ENCODE measurements around the gene SPINT2.

The SPINT2 gene

DNA sequence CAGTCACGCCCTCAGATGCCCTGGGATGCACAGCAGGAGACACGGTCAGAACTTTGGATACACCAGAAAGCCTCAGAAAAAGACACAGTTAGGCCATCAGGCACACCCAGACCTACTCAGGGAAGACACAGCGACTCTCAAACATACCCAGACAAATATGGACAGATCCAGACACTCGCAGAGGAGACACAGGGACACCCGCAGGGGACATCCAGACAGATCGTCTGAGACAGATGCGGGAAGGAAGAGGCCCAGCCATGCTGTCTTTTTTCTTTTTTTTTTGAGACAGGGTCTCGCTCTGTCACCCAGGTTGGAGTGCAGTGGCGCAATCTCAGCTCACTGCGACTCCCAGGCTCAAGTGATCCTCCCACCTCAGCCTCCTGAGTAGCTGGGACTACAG is 45.2 kb upstream of the SPINT2 start:
- Histone ChIP-seq H2AFZ (ENCODE audit: low read length) (no peak overlapping the region), H3K4me1 (ENCODE audit: insufficient read depth, low read length, severe bottlenecking) (peaks cover 12% of the 10 kb centered on the region), H3K9me3 (ENCODE audit: low read length) (no peaks in the 10 kb centered on the region), H3K27ac (ENCODE audit: low read depth, low read length, poor library complexity, severe bottlenecking) (no peak overlapping the region), H3K4me3 (ENCODE audit: low read depth, low read length, poor library complexity, severe bottlenecking) (no peak overlapping the region), H4K20me1 (ENCODE audit: insufficient read depth, low read length) (no peaks in the 10 kb centered on the region), H3K79me2 (ENCODE audit: insufficient read depth, low read length) (no peaks in the 10 kb centered on the region), H3K27me3 (ENCODE audit: insufficient read depth, low read length) (no peaks in the 10 kb centered on the region), H3K9me2 (ENCODE audit: low read depth, low read length) (no peaks in the 10 kb centered on the region), H3K36me3 (ENCODE audit: insufficient read depth, low read length) (no peaks in the 10 kb centered on the region), H3K4me2 (ENCODE audit: low read length) (no peak overlapping the region), H3K9ac (ENCODE audit: low read length) (no peak overlapping the region), H3F3A (ENCODE audit: insufficient read depth, low read length) (no peaks in the 10 kb centered on the region)
- no peak for TF ChIP-seq EZH2 (IDR thresholded peaks at IDR 0.05; ENCODE audit: borderline replicate concordance, low read length)
- TF ChIP-seq, protein P1, sequence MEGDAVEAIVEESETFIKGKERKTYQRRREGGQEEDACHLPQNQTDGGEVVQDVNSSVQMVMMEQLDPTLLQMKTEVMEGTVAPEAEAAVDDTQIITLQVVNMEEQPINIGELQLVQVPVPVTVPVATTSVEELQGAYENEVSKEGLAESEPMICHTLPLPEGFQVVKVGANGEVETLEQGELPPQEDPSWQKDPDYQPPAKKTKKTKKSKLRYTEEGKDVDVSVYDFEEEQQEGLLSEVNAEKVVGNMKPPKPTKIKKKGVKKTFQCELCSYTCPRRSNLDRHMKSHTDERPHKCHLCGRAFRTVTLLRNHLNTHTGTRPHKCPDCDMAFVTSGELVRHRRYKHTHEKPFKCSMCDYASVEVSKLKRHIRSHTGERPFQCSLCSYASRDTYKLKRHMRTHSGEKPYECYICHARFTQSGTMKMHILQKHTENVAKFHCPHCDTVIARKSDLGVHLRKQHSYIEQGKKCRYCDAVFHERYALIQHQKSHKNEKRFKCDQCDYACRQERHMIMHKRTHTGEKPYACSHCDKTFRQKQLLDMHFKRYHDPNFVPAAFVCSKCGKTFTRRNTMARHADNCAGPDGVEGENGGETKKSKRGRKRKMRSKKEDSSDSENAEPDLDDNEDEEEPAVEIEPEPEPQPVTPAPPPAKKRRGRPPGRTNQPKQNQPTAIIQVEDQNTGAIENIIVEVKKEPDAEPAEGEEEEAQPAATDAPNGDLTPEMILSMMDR (IDR thresholded peaks at IDR 0.05; ENCODE audit: low read length), result no peak

DNA sequence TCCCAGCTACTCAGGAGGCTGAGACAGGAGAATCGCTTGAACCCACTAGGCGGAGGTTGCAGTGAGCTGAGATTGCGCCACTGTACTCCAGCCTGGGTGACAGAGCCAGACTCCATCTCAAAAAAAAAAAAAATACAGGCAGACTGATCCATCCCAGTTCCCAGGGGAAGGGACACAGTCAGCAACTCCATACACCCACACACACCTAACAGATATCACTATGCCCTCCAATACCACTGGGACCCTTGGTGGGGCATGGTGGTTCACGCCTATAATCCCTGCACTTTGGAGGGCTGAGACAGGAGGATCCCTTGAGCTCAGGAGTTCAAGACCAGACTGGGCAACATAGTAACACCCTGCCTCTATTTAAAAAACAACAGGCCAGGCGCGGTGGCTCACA is 43.0 kb upstream of the SPINT2 start:
- H3K9me2 ChIP-seq (ENCODE audit: low read depth, low read length), result no peaks in the 10 kb centered on the region
- no peaks in the 10 kb centered on the region for H3K79me2 ChIP-seq (ENCODE audit: insufficient read depth, low read length)
- no peaks in the 10 kb centered on the region for H3K9me3 ChIP-seq (ENCODE audit: low read length)
- H3K4me3 ChIP-seq (ENCODE audit: low read depth, low read length, poor library complexity, severe bottlenecking), result no peak overlapping the region
- H3K27me3 ChIP-seq (ENCODE audit: insufficient read depth, low read length), result no peaks in the 10 kb centered on the region
- TF ChIP-seq, protein P1 (IDR thresholded peaks at IDR 0.05; ENCODE audit: low read length), result no peak
- no peak for TF ChIP-seq EZH2 (IDR thresholded peaks at IDR 0.05; ENCODE audit: borderline replicate concordance, low read length)
- H4K20me1 ChIP-seq (ENCODE audit: insufficient read depth, low read length), result no peaks in the 10 kb centered on the region
- no peaks in the 10 kb centered on the region for H3K36me3 ChIP-seq (ENCODE audit: insufficient read depth, low read length)
- no peaks in the 10 kb centered on the region for H3F3A ChIP-seq (ENCODE audit: insufficient read depth, low read length)
- no peak overlapping the region for H2AFZ ChIP-seq (ENCODE audit: low read length)
- no peak overlapping the region for H3K4me2 ChIP-seq (ENCODE audit: low read length)
- peaks cover 7% of the 10 kb centered on the region for H3K4me1 ChIP-seq (ENCODE audit: insufficient read depth, low read length, severe bottlenecking)
- no peak overlapping the region for H3K27ac ChIP-seq (ENCODE audit: low read depth, low read length, poor library complexity, severe bottlenecking)
- no peak overlapping the region for H3K9ac ChIP-seq (ENCODE audit: low read length)

DNA sequence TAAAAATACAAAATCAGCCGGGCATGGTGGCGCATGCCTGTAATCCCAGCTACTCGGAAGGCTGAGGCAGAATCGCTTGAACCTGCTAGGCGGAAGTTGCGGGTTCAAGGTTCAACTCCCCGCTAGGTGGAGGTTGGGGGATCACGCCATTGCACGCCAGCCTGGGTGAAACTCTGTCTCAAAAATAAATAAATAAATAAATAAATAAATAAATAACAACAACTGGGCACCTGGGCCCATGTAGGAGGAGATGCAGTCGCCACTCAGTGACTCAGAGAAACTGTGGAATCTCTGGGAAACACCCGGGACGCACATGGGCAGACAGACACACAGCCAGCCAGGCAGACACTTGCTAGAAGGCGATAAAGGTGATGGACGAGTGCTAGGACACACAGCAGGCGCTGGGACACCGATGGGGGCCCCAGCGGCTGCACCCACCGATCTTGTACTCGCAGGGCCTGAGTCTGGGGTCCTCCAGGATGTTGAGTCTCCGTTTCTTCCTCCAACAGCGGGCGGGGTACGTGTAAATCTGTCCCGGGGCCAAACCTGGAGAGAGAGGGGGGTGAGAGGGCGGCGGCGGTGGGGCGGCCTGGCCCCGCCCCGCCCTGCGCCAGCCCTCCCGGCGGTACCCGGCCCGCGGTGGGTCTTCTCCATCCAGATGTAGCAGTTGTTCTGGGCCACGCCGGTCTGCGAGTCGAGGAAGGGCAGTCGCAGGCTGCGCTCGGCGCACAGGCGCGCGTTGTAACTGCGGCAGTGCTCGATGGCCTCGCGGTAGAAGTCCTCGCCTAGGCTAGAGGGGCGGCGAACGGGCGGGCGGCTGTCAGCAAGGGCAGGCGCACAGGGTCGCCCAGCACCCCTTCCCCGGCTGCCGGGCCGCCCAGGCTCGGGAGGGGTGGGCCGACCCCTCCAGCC is 42.2 kb upstream of the SPINT2 start:
- Histone ChIP-seq H3K36me3 (ENCODE audit: insufficient read depth, low read length) (no peaks in the 10 kb centered on the region), H3K27ac (ENCODE audit: low read depth, low read length, poor library complexity, severe bottlenecking) (no peak overlapping the region), H3K27me3 (ENCODE audit: insufficient read depth, low read length) (no peaks in the 10 kb centered on the region), H4K20me1 (ENCODE audit: insufficient read depth, low read length) (no peaks in the 10 kb centered on the region), H3K9me3 (ENCODE audit: low read length) (no peaks in the 10 kb centered on the region), H3K9ac (ENCODE audit: low read length) (no peak overlapping the region), H3K79me2 (ENCODE audit: insufficient read depth, low read length) (no peaks in the 10 kb centered on the region), H3F3A (ENCODE audit: insufficient read depth, low read length) (no peaks in the 10 kb centered on the region), H3K4me3 (ENCODE audit: low read depth, low read length, poor library complexity, severe bottlenecking) (no peak overlapping the region), H3K4me1 (ENCODE audit: insufficient read depth, low read length, severe bottlenecking) (peaks cover 7% of the 10 kb centered on the region), H2AFZ (ENCODE audit: low read length) (no peak overlapping the region), H3K4me2 (ENCODE audit: low read length) (no peak overlapping the region), H3K9me2 (ENCODE audit: low read depth, low read length) (no peaks in the 10 kb centered on the region)
- TF ChIP-seq, protein P1 (IDR thresholded peaks at IDR 0.05; ENCODE audit: low read length), result no peak
- no peak for TF ChIP-seq EZH2 (IDR thresholded peaks at IDR 0.05; ENCODE audit: borderline replicate concordance, low read length)

Data from OCI-LY1 (cell line).